ENCODE results near the gene TCF7L2. TPM values are rescaled to one million over a fixed set of nuclear protein-coding genes. Genes with fewer than 3 reads are reported as not detected.
A peak's percentile ranks its signal among the peaks of the same experiment; 100 is the strongest.

The TCF7L2 gene
- total and polyA plus RNA-seq, 4 donors, result 14.0 to 57.8 (median 34.8) TPM

- ATAC-seq (ENCODE audit: low FRiP score) (peak; percentile 95), DNase-seq (peak; percentile 76 to 90)
- Histone ChIP-seq H3K27ac (ENCODE audit: low read depth in 1 of 2, low read length in 2 of 2) (no peak overlapping the region), H3K36me3 (ENCODE audit: control insufficient read depth in 1 of 2, insufficient read depth in 2 of 2, low read length in 1 of 2) (no peaks in the 10 kb centered on the region), H3K4me3 (ENCODE audit: low read length in 2 of 2) (peak overlapping the region; percentile 42 to 67), H3K4me1 (ENCODE audit: control insufficient read depth in 1 of 2, insufficient read depth in 2 of 2, low read length in 2 of 2) (peaks cover 0 to 2% of the 10 kb centered on the region in 2 donors), H3K27me3 (ENCODE audit: control insufficient read depth in 1 of 2, insufficient read depth in 2 of 2, low read length in 1 of 2) (no peaks in the 10 kb centered on the region), H3K9me3 (ENCODE audit: control insufficient read depth, low read length) (no peaks in the 10 kb centered on the region)
- 5 to 8% methylated on average over 27 to 53 of the region's 53 CpGs for WGBS, 2 donors
- intact Hi-C loops (cut with DNase I), result loop anchor here (5.0 to 10.0 kb wide), 2 partner anchors 169 to 312 kb away; no protein-coding TSS in a partner anchor
These were observed 176.5 kb downstream of the TCF7L2 start for GRCh38 chr10:113126229-113127201.

- 86% methylated on average over 11 of the region's 11 CpGs for WGBS, 2 donors
These were observed 177.3 kb downstream of the TCF7L2 start for GRCh38 chr10:113127261-113127900.

GRCh38 chr10:113127901-113128283 is 177.8 kb downstream of the TCF7L2 start:
- Histone ChIP-seq H3K36me3 (ENCODE audit: control insufficient read depth in 1 of 2, insufficient read depth in 2 of 2, low read length in 1 of 2) (no peaks in the 10 kb centered on the region), H3K9me3 (ENCODE audit: control insufficient read depth, low read length) (no peaks in the 10 kb centered on the region), H3K4me1 (ENCODE audit: control insufficient read depth in 1 of 2, insufficient read depth in 2 of 2, low read length in 2 of 2) (peaks cover 2 to 5% of the 10 kb centered on the region in 2 donors), H3K27me3 (ENCODE audit: control insufficient read depth in 1 of 2, insufficient read depth in 2 of 2, low read length in 1 of 2) (no peaks in the 10 kb centered on the region), H3K27ac (ENCODE audit: low read depth in 1 of 2, low read length in 2 of 2) (no peak overlapping the region), H3K4me3 (ENCODE audit: low read length in 2 of 2) (no peak overlapping the region)
- intact Hi-C loops (cut with DNase I), result loop anchor here (5.0 to 10.0 kb wide), 2 partner anchors 171 to 313 kb away; no protein-coding TSS in a partner anchor
- no peak for ATAC-seq (ENCODE audit: low FRiP score)
- WGBS, 2 donors, result 94 to 95% methylated on average over 6 of the region's 6 CpGs
- DNase-seq, result no peak

More at GRCh38 chr10:113127261-113127900, 177.3 kb downstream of the TCF7L2 start:
- no peaks in the 10 kb centered on the region for H3K9me3 ChIP-seq (ENCODE audit: control insufficient read depth, low read length)
- H3K27me3 ChIP-seq (ENCODE audit: control insufficient read depth in 1 of 2, insufficient read depth in 2 of 2, low read length in 1 of 2), result no peaks in the 10 kb centered on the region
- no peak overlapping the region for H3K27ac ChIP-seq (ENCODE audit: low read depth in 1 of 2, low read length in 2 of 2)
- no peaks in the 10 kb centered on the region for H3K36me3 ChIP-seq (ENCODE audit: control insufficient read depth in 1 of 2, insufficient read depth in 2 of 2, low read length in 1 of 2)
- DNase-seq (no peak), ATAC-seq (ENCODE audit: low FRiP score) (no peak)
- intact Hi-C loops (cut with DNase I), result loop anchor here (5.0 to 10.0 kb wide), 2 partner anchors 170 to 313 kb away; no protein-coding TSS in a partner anchor
- peaks cover 2 to 5% of the 10 kb centered on the region in 2 donors for H3K4me1 ChIP-seq (ENCODE audit: control insufficient read depth in 1 of 2, insufficient read depth in 2 of 2, low read length in 2 of 2)
- H3K4me3 ChIP-seq (ENCODE audit: low read length in 2 of 2), result no peak overlapping the region

- intact Hi-C loops (cut with DNase I), result loop anchor here (5.0 to 10.0 kb wide), 2 partner anchors 171 to 314 kb away; no protein-coding TSS in a partner anchor
- DNase-seq (no peak), ATAC-seq (ENCODE audit: low FRiP score) (no peak)
- no peaks in the 10 kb centered on the region for H3K9me3 ChIP-seq (ENCODE audit: control insufficient read depth, low read length)
- H3K36me3 ChIP-seq (ENCODE audit: control insufficient read depth in 1 of 2, insufficient read depth in 2 of 2, low read length in 1 of 2), result no peaks in the 10 kb centered on the region
- no peak overlapping the region for H3K27ac ChIP-seq (ENCODE audit: low read depth in 1 of 2, low read length in 2 of 2)
- H3K27me3 ChIP-seq (ENCODE audit: control insufficient read depth in 1 of 2, insufficient read depth in 2 of 2, low read length in 1 of 2), result no peaks in the 10 kb centered on the region
- WGBS, 2 donors, result 87 to 89% methylated on average over 11 of the region's 11 CpGs
- H3K4me3 ChIP-seq (ENCODE audit: low read length in 2 of 2), result no peak overlapping the region
- H3K4me1 ChIP-seq (ENCODE audit: control insufficient read depth in 1 of 2, insufficient read depth in 2 of 2, low read length in 2 of 2), result peaks cover 2 to 5% of the 10 kb centered on the region in 2 donors
These were observed 178.5 kb downstream of the TCF7L2 start for GRCh38 chr10:113128450-113129070.

GRCh38 chr10:113129117-113129516 is 179.1 kb downstream of the TCF7L2 start:
- Histone ChIP-seq H3K27ac (ENCODE audit: low read depth in 1 of 2, low read length in 2 of 2) (no peak overlapping the region), H3K9me3 (ENCODE audit: control insufficient read depth, low read length) (no peaks in the 10 kb centered on the region), H3K27me3 (ENCODE audit: control insufficient read depth in 1 of 2, insufficient read depth in 2 of 2, low read length in 1 of 2) (no peaks in the 10 kb centered on the region), H3K4me3 (ENCODE audit: low read length in 2 of 2) (no peak overlapping the region), H3K36me3 (ENCODE audit: control insufficient read depth in 1 of 2, insufficient read depth in 2 of 2, low read length in 1 of 2) (no peaks in the 10 kb centered on the region), H3K4me1 (ENCODE audit: control insufficient read depth in 1 of 2, insufficient read depth in 2 of 2, low read length in 2 of 2) (peaks cover 2 to 5% of the 10 kb centered on the region in 2 donors)
- no peak for DNase-seq
- no peak for ATAC-seq (ENCODE audit: low FRiP score)
- intact Hi-C loops (cut with DNase I), result loop anchor here (5.0 to 10.0 kb wide), 2 partner anchors 172 to 314 kb away; no protein-coding TSS in a partner anchor
- WGBS, 2 donors, result 87 to 89% methylated on average over 7 of the region's 7 CpGs

GRCh38 chr10:113130014-113130641 is 180.1 kb downstream of the TCF7L2 start:
- DNase-seq (no peak), ATAC-seq (ENCODE audit: low FRiP score) (no peak)
- intact Hi-C loops (cut with DNase I), result loop anchor here in 1 of 2 donors (10.0 kb wide), 2 partner anchors 255 to 395 kb away; no protein-coding TSS in a partner anchor
- H3K27me3 ChIP-seq (ENCODE audit: control insufficient read depth in 1 of 2, insufficient read depth in 2 of 2, low read length in 1 of 2), result no peaks in the 10 kb centered on the region
- H3K4me3 ChIP-seq (ENCODE audit: low read length in 2 of 2), result no peak overlapping the region
- H3K36me3 ChIP-seq (ENCODE audit: control insufficient read depth in 1 of 2, insufficient read depth in 2 of 2, low read length in 1 of 2), result no peaks in the 10 kb centered on the region
- no peak overlapping the region for H3K27ac ChIP-seq (ENCODE audit: low read depth in 1 of 2, low read length in 2 of 2)
- H3K9me3 ChIP-seq (ENCODE audit: control insufficient read depth, low read length), result no peaks in the 10 kb centered on the region
- peaks cover 2 to 5% of the 10 kb centered on the region in 2 donors for H3K4me1 ChIP-seq (ENCODE audit: control insufficient read depth in 1 of 2, insufficient read depth in 2 of 2, low read length in 2 of 2)
- 90 to 93% methylated on average over 5 of the region's 5 CpGs for WGBS, 2 donors

- Histone ChIP-seq H3K4me1 (ENCODE audit: control insufficient read depth in 1 of 2, insufficient read depth in 2 of 2, low read length in 2 of 2) (peaks cover 1 to 5% of the 10 kb centered on the region in 2 donors), H3K27me3 (ENCODE audit: control insufficient read depth in 1 of 2, insufficient read depth in 2 of 2, low read length in 1 of 2) (no peaks in the 10 kb centered on the region), H3K9me3 (ENCODE audit: control insufficient read depth, low read length) (no peaks in the 10 kb centered on the region), H3K36me3 (ENCODE audit: control insufficient read depth in 1 of 2, insufficient read depth in 2 of 2, low read length in 1 of 2) (no peaks in the 10 kb centered on the region), H3K27ac (ENCODE audit: low read depth in 1 of 2, low read length in 2 of 2) (no peak overlapping the region), H3K4me3 (ENCODE audit: low read length in 2 of 2) (no peak overlapping the region)
- no peak for DNase-seq
- intact Hi-C loops (cut with DNase I), result loop anchor here in 1 of 2 donors (10.0 kb wide), 2 partner anchors 253 to 393 kb away; no protein-coding TSS in a partner anchor
- ATAC-seq (ENCODE audit: low FRiP score), result peak; percentile 61
- WGBS, 2 donors, result 67 to 68% methylated on average over 10 of the region's 10 CpGs
These were observed 181.7 kb downstream of the TCF7L2 start for GRCh38 chr10:113131613-113132261.
